HG02973 (cell line): ENCODE data around the gene KIAA2012.

Source experiments
- ATAC-seq: cut with Tn5 transposase; IDR thresholded peaks from one replicate; pipeline ENCODE4 v1.9.1; 2021; ENCODE audit warnings: moderate library complexity; ENCODE audit not compliant: unreplicated experiment

KIAA2012 gene

GRCh38 chr2:202074324-202074723, 1.3 kb downstream of the KIAA2012 start:
- no peak for ATAC-seq

- no peak for ATAC-seq
Observed at GRCh38 chr2:202079310-202079709, 6.3 kb downstream of the KIAA2012 start.

- ATAC-seq: no peak
Observed at GRCh38 chr2:202084265-202084664, 11.2 kb downstream of the KIAA2012 start.

- ATAC-seq: no peak
Observed at GRCh38 chr2:202088777-202089176, 15.7 kb downstream of the KIAA2012 start.

DNA sequence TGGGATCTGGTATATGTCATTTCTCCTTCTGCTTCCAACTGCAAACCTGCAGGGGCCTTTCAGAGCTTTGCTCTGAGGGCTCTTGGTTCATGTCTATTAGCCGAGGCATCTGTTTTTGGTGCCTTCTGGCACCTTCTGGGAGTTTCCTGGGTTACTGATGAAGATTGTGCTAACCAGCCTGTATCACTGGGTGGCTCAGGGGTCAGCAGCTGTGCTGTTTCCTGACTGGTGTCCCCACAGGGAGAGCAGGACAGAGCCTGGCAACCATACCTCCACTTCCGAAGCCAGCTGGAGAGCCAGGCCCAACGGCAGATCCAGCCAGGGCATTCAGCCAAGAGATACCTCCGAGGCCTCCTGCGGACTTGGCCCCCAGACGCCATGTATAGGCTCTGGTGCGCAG, 17.5 kb downstream of the KIAA2012 start:
- no peak for ATAC-seq

- no peak for ATAC-seq
Observed at GRCh38 chr2:202091476-202091875, 18.4 kb downstream of the KIAA2012 start.

- ATAC-seq: no peak
Observed at GRCh38 chr2:202094426-202094986, 21.5 kb downstream of the KIAA2012 start.

DNA sequence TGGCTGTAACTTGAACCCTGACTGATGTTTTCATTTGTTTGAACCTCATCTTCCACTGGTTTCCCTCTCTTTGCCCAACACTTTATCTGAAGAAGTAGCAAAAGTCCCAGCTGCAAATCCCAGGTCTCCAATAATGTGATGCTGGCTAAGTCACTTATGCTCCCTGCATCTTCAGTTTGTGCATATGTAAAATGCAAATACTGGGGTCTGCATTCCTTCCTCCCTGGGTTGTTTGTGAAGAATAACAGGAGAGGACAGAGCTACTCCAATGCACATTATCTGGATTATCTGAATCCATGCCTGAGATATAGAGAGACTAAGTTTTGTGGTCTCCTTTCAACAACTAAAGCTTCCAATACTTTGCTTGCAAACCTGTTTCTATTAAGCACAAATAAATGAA, 22.2 kb downstream of the KIAA2012 start:
- no peak for ATAC-seq

- no peak for ATAC-seq
Observed at GRCh38 chr2:202096736-202097135, 23.7 kb downstream of the KIAA2012 start.

- ATAC-seq: no peak
Observed at GRCh38 chr2:202098291-202098690, 25.2 kb downstream of the KIAA2012 start.

DNA sequence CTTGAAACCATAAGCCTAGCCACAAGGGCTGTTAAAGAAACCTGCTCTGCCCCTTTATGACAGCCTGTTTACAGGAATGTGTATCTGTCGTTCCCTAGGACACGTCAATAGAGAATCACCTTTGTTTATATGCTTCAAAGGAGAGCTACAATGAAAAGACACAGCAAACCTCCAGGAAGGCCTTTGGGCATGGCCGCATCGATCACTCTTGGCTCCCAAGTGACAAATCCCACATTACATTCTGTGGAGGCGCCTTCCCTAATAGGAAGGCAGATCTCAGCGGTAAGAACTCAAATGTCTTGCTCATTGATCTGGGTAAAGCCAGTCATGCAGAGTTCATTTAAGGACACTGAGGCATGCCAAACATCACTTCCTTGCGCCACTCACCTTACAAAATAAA, 26.5 kb downstream of the KIAA2012 start:
- ATAC-seq: no peak

DNA sequence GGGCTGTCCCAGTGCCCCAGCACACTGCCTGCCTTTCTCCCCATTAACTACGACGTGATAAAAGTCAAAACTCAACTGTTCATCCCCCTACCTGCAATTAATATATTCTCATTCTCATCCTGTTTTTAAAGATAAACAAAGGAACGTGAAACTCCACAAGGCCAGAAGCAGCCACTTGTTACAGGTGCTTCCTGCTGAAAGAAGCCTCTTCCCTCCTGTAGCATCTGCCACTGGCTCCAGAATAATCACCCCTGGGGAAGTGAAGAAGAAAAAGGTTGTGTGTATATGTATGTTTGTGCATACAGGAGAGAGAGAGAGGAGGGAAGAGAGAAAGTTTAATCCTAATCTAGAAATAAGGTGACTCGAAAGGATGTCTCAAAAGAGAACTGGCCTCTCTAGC, 27.1 kb downstream of the KIAA2012 start:
- ATAC-seq: no peak

DNA sequence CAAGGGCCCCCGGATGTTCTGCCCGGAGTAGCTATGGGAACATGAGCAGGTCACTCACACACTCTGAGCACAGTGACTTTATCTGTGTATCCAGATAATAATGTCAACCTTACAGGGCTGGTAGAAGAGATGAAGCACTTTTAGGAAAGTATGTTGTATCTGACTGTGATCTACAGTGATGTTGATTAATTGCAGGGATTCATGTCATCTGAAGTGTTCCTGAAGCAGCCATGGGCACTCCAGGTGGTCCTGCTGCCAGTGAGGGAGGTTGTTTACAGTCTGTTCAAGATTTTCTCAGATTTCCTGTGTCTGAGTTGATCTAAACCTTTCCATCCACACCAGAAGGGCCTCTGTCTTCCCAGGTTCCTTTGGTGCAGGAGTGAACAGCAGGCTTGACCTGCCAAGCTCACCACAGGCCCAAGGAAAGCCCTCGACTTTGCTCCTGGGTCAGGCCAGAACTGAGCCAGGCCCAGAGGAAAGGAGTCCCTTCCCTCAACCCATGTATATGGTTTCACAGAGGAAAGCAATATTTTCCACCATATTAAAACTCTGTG, 28.0 kb downstream of the KIAA2012 start:
- ATAC-seq: no peak

- ATAC-seq: no peak
Observed at GRCh38 chr2:202102425-202103000, 29.5 kb downstream of the KIAA2012 start.

GRCh38 chr2:202104286-202104870, 31.3 kb downstream of the KIAA2012 start:
- no peak for ATAC-seq

DNA sequence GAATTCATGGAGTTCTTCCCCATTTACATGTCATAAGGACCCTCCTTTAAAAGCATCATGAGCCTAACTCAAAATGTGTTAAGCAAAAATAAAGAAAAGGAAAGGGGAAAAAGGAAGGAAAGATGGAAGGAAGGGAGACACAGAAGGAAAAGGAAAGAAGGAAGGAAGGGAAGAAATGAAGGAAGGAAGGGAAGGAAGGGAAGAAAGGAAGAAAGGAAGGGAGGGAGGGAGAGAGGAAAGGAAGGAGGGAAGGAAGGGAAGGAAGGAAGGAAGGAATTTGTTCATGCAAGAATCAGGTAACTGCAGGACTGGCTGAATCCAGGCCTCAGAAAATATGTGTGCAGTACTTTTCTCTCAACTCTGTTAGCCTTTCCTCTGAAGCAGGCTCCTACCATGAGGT, 32.0 kb downstream of the KIAA2012 start:
- ATAC-seq: no peak

- no peak for ATAC-seq
Observed at GRCh38 chr2:202108345-202108744, 35.3 kb downstream of the KIAA2012 start.

- no peak for ATAC-seq
Observed at GRCh38 chr2:202109139-202109736, 36.2 kb downstream of the KIAA2012 start.

DNA sequence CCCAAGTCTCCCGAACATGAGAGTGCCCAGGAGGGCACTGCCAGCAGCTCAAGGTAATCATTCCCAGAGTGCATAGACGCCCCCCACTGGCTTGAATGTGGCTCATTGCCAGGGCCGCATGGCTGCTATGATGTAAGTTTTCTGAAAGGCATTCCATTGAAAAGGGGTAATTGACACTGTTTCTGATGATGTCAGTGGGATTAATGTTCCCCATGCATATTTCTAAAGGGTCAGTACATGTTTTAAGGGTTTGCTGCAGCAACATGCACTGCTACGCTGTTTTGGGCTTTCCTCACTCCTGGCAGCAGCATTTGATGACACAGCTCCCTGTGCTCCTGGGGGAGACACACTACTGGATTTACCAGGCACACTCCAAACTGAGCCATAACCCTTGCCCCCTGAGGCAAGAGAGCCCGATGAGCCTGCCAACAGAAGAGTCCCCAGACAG, 36.7 kb downstream of the KIAA2012 start:
- no peak for ATAC-seq

GRCh38 chr2:202110491-202110890, 37.4 kb downstream of the KIAA2012 start:
- ATAC-seq: no peak

GRCh38 chr2:202112041-202112440, 39.0 kb downstream of the KIAA2012 start:
- ATAC-seq: no peak

DNA sequence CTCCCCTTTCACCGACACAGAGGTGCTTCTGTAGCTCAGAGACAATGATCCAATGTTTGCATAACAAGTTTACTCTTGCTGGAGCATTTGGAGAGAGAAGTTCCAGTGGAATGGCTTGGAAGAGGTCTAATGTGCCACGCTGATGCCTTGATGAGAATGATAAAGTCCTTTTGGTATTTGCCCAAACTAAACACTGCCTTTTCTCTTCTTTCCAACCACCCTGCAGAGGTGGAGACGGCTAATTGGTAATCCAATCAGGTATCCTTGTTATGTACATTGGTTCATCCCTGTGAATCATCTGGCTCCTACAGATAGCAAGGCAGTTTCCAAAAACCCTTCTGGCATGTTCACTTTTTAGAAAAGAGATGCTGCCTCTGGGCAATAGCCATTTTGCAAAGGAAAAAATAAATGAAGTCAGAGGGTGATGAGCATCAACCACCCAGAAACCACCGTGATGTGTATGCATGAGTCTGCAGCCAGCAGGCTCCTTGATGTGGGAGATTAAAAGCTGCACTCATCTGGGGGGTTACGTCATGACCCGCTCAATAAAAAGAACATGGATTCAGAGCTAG, 40.6 kb downstream of the KIAA2012 start:
- ATAC-seq: no peak
